CD4-positive, alpha-beta T cell treated with Interleukin-6 at 100 ng/mL for 8 hours (primary cell): ENCODE data around the gene SRMS.
A peak's percentile ranks its signal among the peaks of the same experiment; 100 is the strongest.

ENCODE experiments used
- DNase-seq: peaks from one replicate; pipeline ENCODE4 v3.0.0-alpha.2; 2020; ENCODE audit warnings: mixed read lengths, low spot score

The SRMS gene

DNA sequence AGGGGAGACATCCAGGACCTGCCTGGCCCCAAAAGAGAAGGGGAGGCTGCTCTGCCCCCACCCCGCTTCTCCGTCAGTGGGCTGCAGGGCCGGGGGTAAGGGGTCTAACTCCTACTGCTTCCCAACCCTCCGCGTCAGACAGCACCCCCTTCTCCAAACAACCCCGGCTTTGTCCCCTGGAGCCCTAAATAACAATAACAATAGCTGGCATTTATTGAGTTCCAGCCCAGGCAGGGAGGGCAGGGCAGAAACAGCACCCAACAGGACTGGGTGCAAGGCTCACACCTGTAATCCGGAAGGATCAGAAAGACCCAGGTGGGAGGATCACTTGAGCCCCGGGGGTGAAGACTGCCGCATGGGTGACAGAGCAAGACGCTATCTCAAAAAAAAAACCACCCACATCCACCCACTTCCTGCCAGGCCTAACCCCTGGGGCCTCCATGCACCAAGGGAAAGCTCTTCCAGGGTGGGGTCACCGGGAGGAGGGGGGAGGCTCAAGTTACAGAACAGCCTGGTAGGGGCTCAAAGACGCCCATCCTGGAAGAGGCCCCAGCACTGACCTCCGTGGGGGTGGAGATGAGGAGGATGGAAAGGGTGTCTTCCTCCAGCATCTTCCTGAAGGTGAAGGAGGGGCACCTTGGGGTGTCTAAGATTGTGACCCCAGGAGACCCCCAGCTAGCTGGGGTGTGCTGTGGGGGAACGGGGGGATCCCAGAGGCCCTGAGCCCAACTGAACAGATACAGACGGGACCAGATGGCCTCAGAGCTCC lies 5.1 kb upstream of the SRMS start:
- DNase-seq = peak; percentile 72

DNA sequence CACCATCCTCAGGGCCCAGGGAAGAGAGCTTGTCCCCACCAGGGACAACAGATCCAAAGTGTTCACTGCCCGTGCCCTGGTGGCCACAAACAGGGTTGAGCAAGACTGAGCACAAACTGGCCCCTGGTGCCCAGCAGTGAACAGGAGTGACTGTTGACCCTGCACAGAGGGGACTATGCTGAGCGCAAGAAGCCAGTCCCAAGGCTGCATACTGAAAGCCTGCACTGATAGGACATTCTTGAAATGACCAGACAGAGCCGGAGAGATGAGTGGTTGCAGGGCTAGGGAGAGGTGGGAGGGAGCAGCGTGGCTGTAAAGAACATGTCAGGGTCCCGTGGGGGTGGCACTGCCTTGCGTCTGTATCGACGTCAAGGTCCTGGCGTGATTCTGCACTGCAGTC lies 3.5 kb upstream of the SRMS start:
- no peak for DNase-seq

DNA sequence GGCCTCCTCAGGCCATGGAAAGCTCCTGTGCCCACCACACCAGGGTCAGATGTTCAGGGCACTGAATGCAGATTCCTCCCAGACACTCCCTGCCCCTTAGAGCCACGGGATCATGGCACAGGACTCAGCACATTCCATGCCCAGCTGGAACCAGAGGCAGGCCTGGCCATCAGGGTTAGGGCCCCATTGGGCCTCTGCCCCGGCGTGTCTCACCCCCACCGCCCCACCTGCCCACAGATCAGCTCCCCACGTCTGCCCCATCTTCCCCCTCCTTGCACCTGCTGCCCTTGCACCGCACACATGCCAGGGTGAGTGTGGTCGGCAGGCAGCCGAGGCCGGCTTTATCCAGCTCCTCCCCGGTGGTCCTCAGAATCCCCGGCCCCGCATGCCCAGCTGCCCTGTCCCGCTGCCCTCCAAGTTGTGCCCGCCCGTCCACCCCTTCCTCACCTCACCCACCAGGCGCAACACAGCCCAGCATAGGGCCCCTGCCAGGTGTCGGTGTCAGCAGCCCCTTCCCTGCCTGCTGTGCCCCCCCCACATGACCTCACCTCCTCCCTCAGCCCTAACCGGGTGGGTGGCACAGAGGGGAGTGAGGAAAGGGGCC lies 2.2 kb upstream of the SRMS start:
- no peak for DNase-seq

DNA sequence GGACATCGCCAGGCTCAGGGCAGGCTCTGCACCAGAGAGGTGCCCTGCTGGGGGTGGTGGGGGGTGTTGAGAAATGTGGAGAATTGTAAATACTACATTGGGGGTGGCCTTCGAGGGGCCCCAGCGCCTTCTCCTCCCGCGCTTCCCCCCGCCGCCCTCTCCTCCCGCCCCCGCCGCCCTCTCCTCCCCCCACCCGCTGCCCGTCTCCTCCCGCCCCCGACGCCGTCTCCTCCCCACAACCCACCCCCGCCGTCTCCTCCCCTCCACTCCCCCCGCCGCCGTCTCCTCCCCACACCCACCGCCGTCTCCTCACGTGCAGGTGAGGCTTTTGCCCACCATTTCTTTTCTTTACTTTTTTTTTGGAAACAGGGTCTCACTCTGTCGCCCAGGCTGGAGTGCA lies 1.5 kb upstream of the SRMS start:
- DNase-seq = no peak

DNA sequence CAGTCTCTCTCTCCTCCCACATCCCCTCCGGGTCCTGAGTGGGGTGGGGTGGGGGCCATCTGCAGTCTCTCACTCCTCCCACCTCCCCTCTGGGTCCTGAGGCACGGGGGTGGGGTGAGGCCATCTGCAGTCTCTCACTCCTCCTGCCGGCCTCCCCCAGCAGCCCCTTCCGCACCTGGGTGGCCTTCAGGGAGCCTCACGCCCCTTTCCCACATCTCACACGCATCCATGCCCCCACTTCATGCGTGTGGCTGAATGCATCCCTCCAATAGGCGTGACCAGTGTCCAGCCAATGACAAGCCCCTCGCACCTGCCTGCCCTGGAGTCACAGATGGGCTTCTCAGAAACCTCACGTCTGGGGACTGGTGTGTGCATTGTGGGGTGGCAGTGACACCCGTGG lies 993 bp upstream of the SRMS start:
- no peak for DNase-seq

DNA sequence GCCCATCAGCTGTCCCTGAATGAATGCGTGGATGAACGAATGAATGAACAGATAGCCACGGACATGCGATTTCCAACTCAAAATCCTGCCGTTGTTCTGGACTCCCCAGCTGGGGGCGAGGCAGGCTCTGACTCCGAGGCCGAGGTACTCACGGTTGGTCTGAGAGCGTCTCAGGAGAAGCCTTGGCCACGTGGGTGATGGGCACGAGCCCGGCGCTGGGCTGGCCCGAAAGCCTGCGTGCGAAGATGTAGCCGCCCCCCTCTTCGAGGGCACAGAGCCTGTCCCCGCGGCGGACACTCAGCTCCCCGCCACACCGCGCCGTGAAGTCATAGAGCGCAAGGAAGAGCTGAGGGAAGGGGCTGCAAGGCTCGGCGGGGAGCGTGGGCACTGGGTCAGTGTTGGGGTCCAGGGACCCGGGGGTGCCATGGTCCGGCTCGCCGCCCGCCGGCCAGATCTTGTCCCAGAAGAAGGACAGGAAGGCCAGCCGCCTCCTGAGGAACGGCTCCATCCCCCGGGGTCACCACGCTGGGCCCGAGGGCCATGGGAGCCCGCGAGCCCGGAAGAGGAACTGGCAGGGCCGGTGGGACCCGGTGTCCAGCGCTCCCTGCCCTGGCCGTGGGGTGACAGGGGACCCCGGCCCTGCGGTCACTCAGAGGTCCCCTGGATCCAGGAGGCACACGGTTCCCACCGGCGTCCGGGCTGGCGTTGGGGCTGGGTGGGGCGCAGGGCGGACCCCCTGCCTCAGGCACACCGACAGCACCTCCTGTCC lies 409 bp downstream of the SRMS start:
- DNase-seq = no peak

DNA sequence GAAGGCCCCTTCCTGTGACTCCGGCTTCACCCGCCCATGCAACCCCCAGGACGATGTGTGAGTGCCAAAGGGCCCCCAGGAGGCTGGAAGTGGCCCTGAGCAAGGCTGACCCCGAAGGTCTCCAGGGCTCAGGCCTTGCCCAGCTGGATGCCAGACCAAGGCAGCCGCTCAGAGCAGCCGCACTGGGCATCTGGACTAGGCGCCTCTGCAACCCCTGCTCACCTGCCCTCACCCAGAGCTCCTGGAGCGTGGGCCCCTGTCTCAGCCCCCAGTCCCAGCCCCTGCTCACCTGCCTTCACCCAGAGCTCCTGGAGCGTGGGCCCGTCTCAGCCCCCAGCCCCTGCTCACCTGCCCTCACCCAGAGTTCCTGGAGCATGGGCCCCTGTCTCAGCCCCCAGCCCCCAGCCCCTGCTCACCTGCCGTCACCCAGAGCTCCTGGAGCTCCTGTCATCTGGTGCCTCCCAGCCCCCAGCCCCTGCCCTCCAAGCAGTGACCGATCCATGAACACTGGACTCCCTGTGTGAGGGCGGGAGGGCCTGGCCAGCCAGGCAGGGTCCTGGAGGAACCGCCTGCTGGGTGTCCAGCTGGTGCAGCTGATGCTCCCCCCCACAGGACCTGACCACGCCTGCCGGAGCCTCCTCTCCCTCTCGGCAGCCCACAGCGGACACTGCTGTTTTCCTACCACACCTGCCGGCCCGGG lies 1.1 kb downstream of the SRMS start:
- DNase-seq = no peak

DNA sequence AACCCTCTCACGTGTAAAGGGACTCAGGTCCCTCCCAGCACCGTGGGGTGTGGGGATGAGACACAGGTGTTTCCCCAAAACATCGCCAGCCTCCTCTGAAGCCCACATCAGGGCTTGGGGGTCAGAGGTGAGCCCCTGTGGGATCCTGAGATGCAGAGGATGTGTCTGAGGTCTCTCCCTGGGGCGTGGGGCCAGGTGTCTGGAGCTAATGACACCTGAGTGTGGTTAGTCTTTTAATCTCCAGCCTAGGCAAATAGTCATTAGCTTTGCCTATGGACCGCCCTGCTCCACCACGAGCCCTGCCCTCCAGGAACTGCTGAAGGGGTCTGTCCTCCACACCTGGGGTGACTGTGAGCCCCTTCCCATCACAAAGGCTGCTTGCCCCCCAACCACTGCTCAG lies 1.7 kb downstream of the SRMS start:
- DNase-seq = no peak

DNA sequence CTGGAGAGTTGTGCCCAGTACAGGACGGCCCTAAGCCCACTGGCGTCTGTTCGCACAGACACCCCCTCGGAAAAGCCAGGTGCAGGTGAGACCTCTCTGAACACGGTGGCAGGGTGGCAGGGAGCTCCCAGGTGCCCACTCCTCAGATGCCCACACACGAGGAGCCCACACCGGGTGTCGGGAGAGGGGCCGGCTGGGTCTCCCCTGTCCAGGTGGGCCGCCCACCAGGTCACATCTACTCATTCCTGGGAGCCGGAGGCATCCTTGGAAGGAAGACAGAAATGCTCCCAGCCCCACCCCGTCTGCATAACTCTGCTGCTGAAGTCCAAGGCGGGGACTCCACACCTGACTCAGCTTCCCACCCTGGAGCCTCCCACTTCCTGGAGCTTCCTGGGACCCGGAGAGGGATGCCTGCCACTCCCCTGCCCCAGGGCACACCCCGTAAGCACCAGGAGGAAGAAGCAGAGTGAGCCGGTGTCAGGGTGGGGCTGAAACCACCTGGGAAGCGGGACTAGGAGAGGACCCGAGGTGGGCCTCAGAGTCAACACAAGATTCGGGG lies 2.5 kb downstream of the SRMS start:
- DNase-seq = no peak

DNA sequence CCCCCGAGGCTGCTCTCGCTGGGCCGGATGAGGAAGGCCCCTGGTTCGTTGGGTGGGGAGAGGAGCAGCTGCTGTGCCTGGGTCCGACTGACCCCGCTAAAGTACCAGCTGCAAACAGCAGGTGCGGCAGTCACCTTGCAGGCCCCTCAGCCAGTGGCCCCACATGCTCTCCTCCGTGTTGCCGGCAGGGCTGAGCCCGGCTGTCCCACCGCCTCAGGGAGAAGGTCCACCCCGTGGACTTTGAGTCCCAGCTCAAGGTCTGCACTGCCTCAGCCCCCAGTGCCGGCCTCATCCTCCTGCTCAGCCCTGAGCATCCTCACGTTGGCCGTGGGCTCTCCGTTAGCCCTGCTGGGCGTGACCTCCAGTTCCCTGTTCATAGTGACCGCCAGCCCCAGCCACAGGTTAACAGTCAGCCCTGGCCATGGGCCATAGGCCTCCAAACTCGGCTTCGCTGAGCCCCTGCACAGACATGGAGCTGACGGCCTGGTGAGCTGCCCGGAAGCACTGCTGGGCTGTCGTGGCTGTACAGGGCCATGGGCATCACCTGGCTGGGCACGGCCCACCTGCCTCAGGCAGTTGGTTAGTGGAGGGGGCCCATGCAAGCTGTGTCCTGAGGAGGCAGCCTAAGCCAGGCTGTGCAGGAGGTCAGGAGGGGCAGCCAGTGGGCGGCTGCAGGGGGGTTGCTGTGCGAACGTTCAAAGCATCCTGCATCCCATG lies 3.1 kb downstream of the SRMS start:
- no peak for DNase-seq

DNA sequence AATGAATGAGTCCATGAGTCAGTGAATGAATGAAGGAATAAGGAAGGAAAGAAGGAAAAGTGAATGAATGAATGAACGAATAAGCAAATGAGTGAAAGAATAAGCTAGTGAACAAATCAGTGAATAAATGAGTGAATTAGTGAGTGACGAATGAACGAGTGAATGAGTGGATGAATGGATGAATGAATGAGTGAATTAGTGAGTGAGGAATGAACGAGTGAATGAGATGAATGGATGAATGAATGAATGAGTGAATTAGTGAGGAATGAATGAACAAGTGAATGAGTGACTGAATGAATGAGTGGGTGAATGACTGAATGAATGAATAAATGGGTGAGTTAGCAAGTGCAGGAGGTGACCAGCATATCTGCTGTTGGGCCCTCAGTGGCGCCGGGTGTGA lies 3.8 kb downstream of the SRMS start:
- DNase-seq = no peak

DNA sequence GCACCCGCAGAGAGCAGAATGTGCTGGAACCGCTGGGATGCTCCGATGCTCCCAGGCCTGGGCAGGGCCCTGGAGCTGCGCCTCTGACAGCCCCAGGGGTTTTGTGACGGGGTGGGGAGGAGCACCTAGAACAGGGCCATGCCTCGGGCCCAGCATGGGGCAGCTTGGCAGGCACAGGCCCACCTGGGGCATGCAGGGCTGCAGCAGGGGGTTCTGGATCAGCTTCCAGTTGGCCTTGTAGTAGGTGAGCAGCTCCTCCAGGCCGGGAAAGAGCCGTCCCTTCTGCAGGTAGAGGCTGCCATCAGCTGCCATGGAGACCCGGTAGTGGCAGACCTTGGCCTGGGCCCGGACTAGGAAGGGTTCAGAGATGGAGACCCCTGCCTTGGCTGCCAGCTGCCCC lies 4.4 kb downstream of the SRMS start:
- DNase-seq = no peak

DNA sequence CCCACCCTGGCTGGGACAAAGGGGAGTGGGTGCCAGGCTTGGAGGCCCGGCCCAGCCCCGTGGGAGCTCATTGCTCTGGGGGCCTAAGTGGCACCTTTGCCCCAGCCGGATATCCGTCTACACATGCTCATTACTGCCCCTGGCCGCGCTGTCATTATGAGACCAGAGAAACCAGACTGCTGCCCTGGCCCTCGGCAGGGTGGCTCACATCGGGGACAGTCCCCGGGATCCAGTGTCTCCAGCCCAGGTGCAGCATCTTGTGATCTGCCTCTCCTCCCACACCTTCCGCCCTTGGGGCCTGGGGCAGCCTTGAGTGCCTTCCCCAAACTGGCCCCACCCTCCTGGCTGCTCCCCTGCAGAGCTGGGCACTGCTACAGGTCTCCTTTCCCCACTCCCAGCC lies 4.9 kb downstream of the SRMS start:
- no peak for DNase-seq

DNA sequence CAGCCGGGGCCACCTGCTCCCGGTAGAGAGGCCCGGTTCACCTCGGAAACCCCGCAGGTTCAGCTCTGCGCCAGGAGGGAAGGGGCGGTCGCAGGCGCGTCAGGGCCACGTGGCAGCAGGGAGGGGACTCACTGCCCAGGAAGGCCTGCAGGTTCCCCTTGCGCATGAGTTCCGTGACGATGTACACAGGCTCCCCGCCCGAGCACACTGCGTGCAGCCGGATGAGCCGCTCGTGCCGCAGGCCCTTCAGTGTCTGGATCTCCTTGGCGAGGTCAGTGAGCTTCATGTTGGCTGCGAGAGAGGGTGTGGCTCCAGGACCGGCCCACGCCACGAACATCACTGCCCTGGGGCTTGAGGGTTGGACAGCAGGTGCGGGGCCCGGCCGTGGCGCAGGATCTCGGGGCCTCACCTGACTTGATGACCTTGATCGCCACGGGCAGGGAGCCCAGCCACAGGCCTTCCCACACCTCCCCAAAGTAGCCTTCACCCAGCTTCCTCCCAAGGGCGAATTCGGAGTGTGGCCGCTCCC lies 5.5 kb downstream of the SRMS start:
- no peak for DNase-seq

DNA sequence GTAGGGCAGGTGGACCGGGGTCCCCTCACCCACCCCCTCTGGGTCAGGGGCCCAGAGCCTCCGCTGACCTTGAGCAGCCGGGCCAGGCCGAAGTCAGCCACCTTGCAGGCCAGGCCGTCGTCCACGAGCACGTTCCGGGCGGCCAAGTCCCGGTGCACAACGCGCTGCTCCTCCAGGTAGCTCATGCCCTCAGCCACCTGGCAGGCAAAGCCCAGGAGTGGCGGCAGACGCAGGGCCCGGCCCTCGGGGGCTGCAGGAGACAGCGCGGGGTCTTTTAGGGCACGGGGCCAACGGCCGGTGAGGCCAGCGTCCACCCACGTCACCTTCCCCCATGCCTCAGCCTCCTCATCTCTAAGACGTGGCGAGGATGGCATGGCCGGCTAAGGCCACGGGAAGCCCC lies 6.2 kb downstream of the SRMS start:
- no peak for DNase-seq

DNA sequence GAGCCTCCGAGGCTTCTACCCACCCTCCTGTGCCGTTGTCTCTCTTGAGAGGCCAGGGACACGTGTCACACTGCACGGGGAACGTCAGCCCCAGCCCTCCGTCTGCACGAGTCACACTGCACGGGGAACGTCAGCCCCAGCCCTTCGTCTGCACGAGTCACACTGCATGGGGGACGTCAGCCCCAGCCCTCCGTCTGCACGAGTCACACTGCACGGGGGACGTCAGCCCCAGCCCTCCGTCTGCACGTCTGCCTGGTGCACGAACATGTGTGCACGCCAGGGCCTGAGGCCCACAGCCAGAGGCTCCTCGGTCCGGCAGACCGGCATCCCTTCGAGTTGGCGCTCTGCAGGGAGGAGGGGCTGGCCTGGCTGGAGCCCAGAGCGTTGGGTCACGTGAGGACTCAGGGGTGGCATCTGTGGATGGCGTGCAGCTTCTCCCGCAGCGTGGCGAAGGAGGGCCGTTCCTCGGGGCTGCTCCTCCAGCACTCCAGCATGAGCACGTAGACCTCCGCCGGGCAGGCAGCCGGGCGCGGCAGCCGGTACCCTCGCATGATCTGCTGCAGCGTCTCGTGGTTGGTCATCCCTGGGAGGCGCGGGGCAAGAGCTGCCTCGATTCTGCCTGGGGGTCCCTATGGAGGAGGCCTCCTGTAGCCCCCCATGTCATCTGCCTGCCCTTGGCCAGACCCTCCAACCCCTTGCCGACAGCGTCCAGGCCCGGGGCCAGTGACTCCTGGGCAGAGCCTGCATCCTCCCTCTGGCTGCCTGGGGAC lies 6.9 kb downstream of the SRMS start:
- DNase-seq = no peak

DNA sequence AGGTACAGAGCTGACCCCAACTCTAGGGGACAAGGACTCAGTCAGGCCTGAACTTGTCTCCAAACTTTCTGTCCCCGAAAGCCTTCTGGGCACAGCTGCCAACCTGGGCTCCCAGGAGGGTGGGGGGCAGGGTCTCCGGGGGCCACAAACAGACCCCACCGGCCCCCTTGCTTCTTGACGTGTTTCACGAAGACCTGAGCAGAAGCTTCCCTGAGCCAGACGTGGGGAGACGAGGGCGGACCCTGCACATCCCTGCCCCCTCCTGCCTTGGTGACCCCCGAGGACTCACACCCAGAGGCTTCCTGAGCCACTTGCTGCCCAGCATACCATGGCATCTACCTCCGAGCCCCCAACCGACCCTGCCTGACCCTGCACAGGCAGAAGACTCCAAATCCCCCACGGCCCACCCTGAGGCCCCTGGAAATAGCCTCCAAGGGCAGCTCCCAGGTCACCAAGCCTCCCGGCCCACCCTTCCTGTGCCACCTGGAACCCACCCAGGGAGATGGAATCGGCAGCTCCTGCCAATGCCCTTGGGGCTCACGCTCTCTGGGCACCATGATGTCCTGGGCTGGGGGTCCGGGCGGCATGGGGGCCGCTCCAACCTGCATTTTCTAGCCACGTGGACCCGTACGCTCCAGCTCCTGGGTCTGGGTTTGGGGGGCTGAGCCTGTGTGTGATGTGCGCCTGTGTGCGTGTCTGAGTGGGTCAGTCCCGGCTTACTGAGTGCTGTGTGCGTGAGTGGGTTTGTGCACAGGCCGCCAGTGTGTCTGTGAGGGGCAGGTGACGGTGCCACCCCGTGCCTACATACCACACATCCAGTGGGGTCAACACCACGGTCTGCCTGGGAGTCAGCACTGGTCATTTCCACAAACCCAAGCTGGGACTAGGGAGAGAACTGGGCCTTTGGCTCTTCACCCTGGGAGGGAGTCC lies 7.8 kb downstream of the SRMS start:
- DNase-seq = no peak

DNA sequence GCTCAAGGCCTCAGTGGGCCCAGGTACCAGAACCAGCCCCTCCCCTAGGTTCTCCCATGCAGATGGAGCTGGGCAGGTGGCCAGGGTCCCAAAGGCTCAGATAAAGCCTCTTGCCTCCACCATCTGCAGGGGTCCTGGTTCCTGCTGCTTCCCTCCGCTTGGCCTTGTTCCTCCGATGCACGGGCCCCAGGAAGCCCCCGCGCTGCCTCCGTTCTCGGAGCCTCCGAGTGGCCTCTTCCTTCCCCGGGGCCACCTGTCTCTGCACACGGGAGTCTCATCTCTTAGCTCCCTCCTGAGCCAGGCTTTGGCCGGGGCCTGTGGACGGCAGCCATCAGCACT lies 8.5 kb downstream of the SRMS start:
- no peak for DNase-seq

DNA sequence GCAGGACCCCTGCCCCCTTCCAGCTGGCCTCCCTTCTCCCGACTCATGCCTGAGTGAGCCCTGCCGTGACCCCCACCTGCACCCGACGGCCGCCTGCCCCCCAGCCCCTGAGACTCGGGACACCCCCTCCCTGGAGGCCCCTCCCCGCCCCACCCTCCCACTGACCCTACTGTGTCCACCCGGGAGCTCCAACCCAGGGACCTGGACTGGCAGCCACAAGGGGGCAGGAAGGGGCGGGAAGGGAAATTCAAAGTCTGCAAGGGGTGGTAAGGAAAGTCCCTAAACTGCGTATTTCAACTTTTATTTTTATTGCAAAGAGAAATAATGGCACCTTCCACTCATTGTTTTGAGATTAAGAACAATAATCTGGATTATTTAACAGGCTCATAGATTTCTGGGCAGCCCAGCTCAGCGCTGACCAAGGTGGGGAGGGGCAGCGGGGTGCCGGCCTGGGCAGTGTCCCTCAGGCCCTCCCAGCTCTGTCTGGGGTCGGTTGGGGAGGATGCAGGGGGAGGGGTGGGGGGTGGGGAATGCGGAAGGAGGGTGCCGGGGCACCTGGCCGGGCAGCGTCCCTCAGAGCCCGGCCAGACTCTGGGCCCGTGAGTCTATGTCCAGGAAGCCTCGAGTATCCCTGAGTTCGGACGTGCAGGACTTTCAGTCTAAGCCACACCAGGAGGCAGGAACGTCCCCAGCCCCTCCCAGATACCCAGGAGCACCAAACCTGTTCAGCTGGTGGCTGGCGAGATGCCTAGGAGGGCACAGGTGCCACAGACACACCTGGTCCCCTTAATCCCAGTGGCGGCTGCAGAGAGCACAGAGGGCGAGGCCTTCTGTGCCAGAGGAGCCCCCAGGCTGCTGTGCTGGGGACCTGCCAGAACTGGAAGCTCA lies 9.1 kb downstream of the SRMS start:
- peak; percentile 38 for DNase-seq
